Measurements from ENCODE around the gene NTN5.

NTN5 gene

DNA sequence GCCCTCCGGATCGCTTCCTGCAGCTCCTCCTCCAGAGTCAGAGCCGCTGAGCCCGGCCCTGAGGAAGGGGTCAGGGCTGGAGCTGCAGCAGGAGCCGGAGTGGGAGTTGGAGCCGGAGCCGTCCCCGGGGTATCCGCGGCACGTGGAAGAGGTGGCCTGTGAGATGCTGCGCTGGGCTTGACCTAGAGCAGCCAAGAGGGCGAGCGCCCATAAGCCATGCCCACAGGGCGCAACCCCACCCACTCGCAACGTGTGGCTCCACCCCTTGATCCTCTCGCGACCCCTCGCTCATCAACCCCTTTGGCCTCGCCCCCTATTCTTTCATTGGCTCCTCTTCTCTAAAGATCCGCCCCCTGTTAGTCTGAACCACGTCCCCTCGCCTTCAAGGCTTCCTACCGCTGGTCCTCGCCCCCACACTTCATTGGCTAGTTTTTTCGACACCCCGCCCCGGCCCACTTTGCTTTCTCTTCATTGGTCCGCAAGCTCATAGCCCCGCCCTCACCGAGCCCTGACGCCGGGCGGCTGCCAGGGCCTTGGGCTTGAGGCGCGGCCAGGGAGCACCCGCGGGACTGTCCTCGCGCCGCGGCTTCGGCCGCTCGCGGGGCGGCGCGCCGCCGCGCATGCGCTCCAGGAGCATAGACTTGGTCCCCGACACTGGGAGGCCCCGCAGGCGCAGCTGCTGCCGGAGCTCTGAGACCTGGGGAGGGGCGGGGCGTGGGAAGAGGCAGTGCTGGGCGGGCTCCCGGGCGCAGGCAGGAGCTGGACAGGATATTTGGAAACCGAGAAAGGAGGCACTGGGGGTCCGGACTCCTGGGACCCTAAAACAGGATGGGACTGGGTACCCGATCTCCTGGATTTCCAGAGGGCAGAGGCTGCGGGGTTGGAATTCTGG, 41.3 kb upstream of the NTN5 start:
- H3K4me3 ChIP-seq (ENCODE audit: low read depth, low read length): peak overlapping the region; percentile 80
- H3K4me1 ChIP-seq: peaks cover 3% of the 10 kb centered on the region; the same call in 1 of the 2 replicates
- no peaks in the 10 kb centered on the region for H3K27me3 ChIP-seq
- H3K36me3 ChIP-seq: no peaks in the 10 kb centered on the region
- H3K9me3 ChIP-seq: no peaks in the 10 kb centered on the region
- TF ChIP-seq, protein P1, sequence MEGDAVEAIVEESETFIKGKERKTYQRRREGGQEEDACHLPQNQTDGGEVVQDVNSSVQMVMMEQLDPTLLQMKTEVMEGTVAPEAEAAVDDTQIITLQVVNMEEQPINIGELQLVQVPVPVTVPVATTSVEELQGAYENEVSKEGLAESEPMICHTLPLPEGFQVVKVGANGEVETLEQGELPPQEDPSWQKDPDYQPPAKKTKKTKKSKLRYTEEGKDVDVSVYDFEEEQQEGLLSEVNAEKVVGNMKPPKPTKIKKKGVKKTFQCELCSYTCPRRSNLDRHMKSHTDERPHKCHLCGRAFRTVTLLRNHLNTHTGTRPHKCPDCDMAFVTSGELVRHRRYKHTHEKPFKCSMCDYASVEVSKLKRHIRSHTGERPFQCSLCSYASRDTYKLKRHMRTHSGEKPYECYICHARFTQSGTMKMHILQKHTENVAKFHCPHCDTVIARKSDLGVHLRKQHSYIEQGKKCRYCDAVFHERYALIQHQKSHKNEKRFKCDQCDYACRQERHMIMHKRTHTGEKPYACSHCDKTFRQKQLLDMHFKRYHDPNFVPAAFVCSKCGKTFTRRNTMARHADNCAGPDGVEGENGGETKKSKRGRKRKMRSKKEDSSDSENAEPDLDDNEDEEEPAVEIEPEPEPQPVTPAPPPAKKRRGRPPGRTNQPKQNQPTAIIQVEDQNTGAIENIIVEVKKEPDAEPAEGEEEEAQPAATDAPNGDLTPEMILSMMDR (IDR thresholded peaks at IDR 0.05; ENCODE audit: low read depth, low read length): no peak
- peak; percentile 99 for DNase-seq

- no peaks in the 10 kb centered on the region for H3K27me3 ChIP-seq
- peaks cover 3% of the 10 kb centered on the region; the same call in 1 of the 2 replicates for H3K4me1 ChIP-seq
- TF ChIP-seq, protein P1 (IDR thresholded peaks at IDR 0.05; ENCODE audit: low read depth, low read length): peak; percentile 37
- H3K9me3 ChIP-seq: no peaks in the 10 kb centered on the region
- DNase-seq: no peak
- peak overlapping the region; percentile 80 for H3K4me3 ChIP-seq (ENCODE audit: low read depth, low read length)
- no peaks in the 10 kb centered on the region for H3K36me3 ChIP-seq
Measured at GRCh38 chr19:48713041-48713863, 40.4 kb upstream of the NTN5 start.

- no peaks in the 10 kb centered on the region; the same call in 1 of the 2 replicates for H3K4me1 ChIP-seq
- DNase-seq: no peak
- TF ChIP-seq, protein P1 (IDR thresholded peaks at IDR 0.05; ENCODE audit: low read depth, low read length): no peak
- no peaks in the 10 kb centered on the region for H3K9me3 ChIP-seq
- no peaks in the 10 kb centered on the region for H3K36me3 ChIP-seq
- H3K4me3 ChIP-seq (ENCODE audit: low read depth, low read length): no peak overlapping the region
- H3K27me3 ChIP-seq: no peaks in the 10 kb centered on the region
Measured at GRCh38 chr19:48711106-48711662, 38.4 kb upstream of the NTN5 start.

GRCh38 chr19:48708471-48708870, 35.7 kb upstream of the NTN5 start:
- H3K36me3 ChIP-seq: no peaks in the 10 kb centered on the region
- TF ChIP-seq, protein P1 (IDR thresholded peaks at IDR 0.05; ENCODE audit: low read depth, low read length): no peak
- H3K4me1 ChIP-seq: no peaks in the 10 kb centered on the region
- no peak overlapping the region for H3K4me3 ChIP-seq (ENCODE audit: low read depth, low read length)
- DNase-seq: no peak
- H3K9me3 ChIP-seq: no peaks in the 10 kb centered on the region
- no peaks in the 10 kb centered on the region for H3K27me3 ChIP-seq

GRCh38 chr19:48705431-48705830, 32.6 kb upstream of the NTN5 start:
- no peaks in the 10 kb centered on the region for H3K4me1 ChIP-seq
- H3K9me3 ChIP-seq: no peaks in the 10 kb centered on the region
- TF ChIP-seq, protein P1 (IDR thresholded peaks at IDR 0.05; ENCODE audit: low read depth, low read length): no peak
- H3K36me3 ChIP-seq: no peaks in the 10 kb centered on the region
- no peak overlapping the region for H3K4me3 ChIP-seq (ENCODE audit: low read depth, low read length)
- no peaks in the 10 kb centered on the region for H3K27me3 ChIP-seq
- no peak for DNase-seq

Measured in BE2C (cell line).